ENCODE data around the gene CD3G. TPM values are rescaled to one million over a fixed set of nuclear protein-coding genes. Genes with fewer than 3 reads are reported as not detected.
"Not testable (repeated sequence)": the region's sequence is repeated elsewhere in the genome, so short reads cannot be mapped to it uniquely, and the experiment has no call there.

The CD3G gene
- polyA plus RNA-seq (2012; ENCODE audit: low read depth, missing spikeins), result not detected

DNA sequence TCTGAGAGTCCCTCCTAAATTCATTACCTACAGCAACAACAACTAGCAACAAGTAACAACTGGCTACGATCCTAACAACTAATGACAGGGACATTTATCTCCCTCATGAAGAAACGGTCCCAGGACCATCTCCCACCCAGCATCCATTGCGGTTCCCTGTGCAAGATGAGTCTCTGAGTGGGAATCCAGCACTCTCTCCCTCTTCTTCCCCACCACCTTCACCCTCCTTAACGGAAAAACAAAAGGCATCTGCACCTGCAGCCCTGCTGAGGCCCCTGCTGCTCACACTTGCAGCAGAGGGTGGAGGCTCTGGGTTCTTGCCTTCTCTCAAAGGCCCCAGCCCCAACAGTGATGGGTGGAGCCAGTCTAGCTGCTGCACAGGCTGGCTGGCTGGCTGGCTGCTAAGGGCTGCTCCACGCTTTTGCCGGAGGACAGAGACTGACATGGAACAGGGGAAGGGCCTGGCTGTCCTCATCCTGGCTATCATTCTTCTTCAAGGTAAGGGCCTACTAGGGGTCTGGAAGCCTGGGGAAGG lies at the start of gene CD3G:
TSS of gene CD3G (plus strand) at position 364 of the 535 bp plus-strand sequence. CDS start at position 444, 80 bp downstream.
- TF ChIP-seq POU2F2 (IDR thresholded peaks at IDR 0.05; ENCODE audit: low read depth, low read length) (no peak), SPI1 (IDR thresholded peaks at IDR 0.05; ENCODE audit: low read depth, low read length) (no peak), POLR2AphosphoS5 (IDR thresholded peaks at IDR 0.05; ENCODE audit: low read depth, low read length) (no peak), POLR2A (IDR thresholded peaks at IDR 0.05; ENCODE audit: low read depth, low read length) (no peak), TAF1 (IDR thresholded peaks at IDR 0.05; ENCODE audit: low read depth, low read length) (no peak), PAX5 (IDR thresholded peaks at IDR 0.05; ENCODE audit: insufficient read depth, low read length, severe bottlenecking) (no peak)
- FAIRE-seq (no peak), DNase-seq (ENCODE audit: insufficient read length, low spot score) (no peak)

GRCh38 chr11:118295199-118295598 lies 48.9 kb upstream of the CD3G start:
- FAIRE-seq (no peak), DNase-seq (ENCODE audit: insufficient read length, low spot score) (no peak)
- TF ChIP-seq SPI1 (IDR thresholded peaks at IDR 0.05; ENCODE audit: low read depth, low read length) (no peak), PAX5 (IDR thresholded peaks at IDR 0.05; ENCODE audit: insufficient read depth, low read length, severe bottlenecking) (no peak), POLR2A (IDR thresholded peaks at IDR 0.05; ENCODE audit: low read depth, low read length) (no peak), POLR2AphosphoS5 (IDR thresholded peaks at IDR 0.05; ENCODE audit: low read depth, low read length) (no peak), POU2F2 (IDR thresholded peaks at IDR 0.05; ENCODE audit: low read depth, low read length) (no peak), TAF1 (IDR thresholded peaks at IDR 0.05; ENCODE audit: low read depth, low read length) (no peak)

GRCh38 chr11:118295815-118296454 lies 48.2 kb upstream of the CD3G start:
- TF ChIP-seq TAF1 (IDR thresholded peaks at IDR 0.05; ENCODE audit: low read depth, low read length), result no peak
- TF ChIP-seq POU2F2 (IDR thresholded peaks at IDR 0.05; ENCODE audit: low read depth, low read length), result no peak
- no peak for TF ChIP-seq PAX5 (IDR thresholded peaks at IDR 0.05; ENCODE audit: insufficient read depth, low read length, severe bottlenecking)
- DNase-seq (ENCODE audit: insufficient read length, low spot score) (no peak), FAIRE-seq (peak; percentile 9)

- no peak for FAIRE-seq
- DNase-seq (ENCODE audit: insufficient read length, low spot score), result no peak
- TF ChIP-seq POLR2A (IDR thresholded peaks at IDR 0.05; ENCODE audit: low read depth, low read length) (no peak), SPI1 (IDR thresholded peaks at IDR 0.05; ENCODE audit: low read depth, low read length) (no peak), POU2F2 (IDR thresholded peaks at IDR 0.05; ENCODE audit: low read depth, low read length) (no peak)
Observed at GRCh38 chr11:118301600-118302195, 42.4 kb upstream of the CD3G start.

GRCh38 chr11:118304227-118304567 lies 39.9 kb upstream of the CD3G start:
- TF ChIP-seq TAF1 (IDR thresholded peaks at IDR 0.05; ENCODE audit: low read depth, low read length), result no peak
- no peak for TF ChIP-seq POLR2A (IDR thresholded peaks at IDR 0.05; ENCODE audit: low read depth, low read length)
- TF ChIP-seq POU2F2 (IDR thresholded peaks at IDR 0.05; ENCODE audit: low read depth, low read length), result no peak
- TF ChIP-seq SPI1 (IDR thresholded peaks at IDR 0.05; ENCODE audit: low read depth, low read length), result no peak
- TF ChIP-seq PAX5 (IDR thresholded peaks at IDR 0.05; ENCODE audit: insufficient read depth, low read length, severe bottlenecking), result no peak
- no peak for TF ChIP-seq POLR2AphosphoS5 (IDR thresholded peaks at IDR 0.05; ENCODE audit: low read depth, low read length)
- DNase-seq (ENCODE audit: insufficient read length, low spot score), result no peak
- FAIRE-seq, result peak; percentile 55

DNA sequence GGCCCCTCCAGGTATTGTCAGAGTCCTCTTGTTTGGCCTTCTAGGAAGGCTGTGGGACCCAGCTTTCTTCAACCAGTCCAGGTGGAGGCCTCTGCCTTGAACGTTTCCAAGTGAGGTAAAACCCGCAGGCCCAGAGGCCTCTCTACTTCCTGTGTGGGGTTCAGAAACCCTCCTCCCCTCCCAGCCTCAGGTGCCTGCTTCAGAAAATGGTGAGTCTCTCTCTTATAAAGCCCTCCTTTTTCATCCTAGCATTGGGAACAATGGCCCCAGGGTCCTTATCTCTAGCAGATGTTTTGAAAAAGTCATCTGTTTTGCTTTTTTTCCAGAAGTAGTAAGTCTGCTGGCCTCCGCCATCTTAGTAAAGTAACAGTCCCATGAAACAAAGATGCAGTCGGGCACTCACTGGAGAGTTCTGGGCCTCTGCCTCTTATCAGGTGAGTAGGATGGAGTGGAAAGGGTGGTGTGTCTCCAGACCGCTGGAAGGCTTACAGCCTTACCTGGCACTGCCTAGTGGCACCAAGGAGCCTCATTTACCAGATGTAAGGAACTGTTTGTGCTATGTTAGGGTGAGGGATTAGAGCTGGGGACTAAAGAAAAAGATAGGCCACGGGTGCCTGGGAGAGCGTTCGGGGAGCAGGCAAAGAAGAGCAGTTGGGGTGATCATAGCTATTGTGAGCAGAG lies 39.4 kb upstream of the CD3G start, which contains the start of gene CD3E:
TSS of gene CD3E (plus strand) at position 163 of the 681 bp plus-strand sequence. CDS start at position 386, 223 bp downstream.
- no peak for DNase-seq (ENCODE audit: insufficient read length, low spot score)
- FAIRE-seq, result no peak
- no peak for TF ChIP-seq SPI1 (IDR thresholded peaks at IDR 0.05; ENCODE audit: low read depth, low read length)

DNA sequence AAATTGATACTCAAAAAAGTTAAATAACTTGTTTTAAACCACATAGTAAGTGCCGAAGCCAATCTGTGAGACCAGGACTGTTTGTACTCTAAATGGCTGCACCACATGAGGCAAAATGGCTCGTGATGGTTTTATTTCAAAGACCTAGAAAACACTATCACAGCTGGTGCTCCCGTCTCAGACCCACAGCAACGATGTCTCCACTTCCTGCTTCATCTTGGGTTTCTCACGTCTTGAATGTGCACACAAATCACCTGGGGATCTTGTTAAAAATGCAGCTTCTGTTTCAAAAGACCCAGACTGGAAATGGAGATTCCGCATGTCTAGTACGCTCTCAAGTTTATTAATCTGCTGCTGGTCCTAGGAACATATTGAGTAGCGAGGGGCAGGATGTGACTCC lies 38.4 kb upstream of the CD3G start:
- TF ChIP-seq SPI1 (IDR thresholded peaks at IDR 0.05; ENCODE audit: low read depth, low read length), result no peak
- no peak for TF ChIP-seq PAX5 (IDR thresholded peaks at IDR 0.05; ENCODE audit: insufficient read depth, low read length, severe bottlenecking)
- TF ChIP-seq POU2F2 (IDR thresholded peaks at IDR 0.05; ENCODE audit: low read depth, low read length), result no peak
- TF ChIP-seq POLR2A (IDR thresholded peaks at IDR 0.05; ENCODE audit: low read depth, low read length), result no peak
- TF ChIP-seq TAF1 (IDR thresholded peaks at IDR 0.05; ENCODE audit: low read depth, low read length), result no peak
- no peak for TF ChIP-seq POLR2AphosphoS5 (IDR thresholded peaks at IDR 0.05; ENCODE audit: low read depth, low read length)
- peak; percentile 83 for FAIRE-seq
- DNase-seq (ENCODE audit: insufficient read length, low spot score), result no peak

DNA sequence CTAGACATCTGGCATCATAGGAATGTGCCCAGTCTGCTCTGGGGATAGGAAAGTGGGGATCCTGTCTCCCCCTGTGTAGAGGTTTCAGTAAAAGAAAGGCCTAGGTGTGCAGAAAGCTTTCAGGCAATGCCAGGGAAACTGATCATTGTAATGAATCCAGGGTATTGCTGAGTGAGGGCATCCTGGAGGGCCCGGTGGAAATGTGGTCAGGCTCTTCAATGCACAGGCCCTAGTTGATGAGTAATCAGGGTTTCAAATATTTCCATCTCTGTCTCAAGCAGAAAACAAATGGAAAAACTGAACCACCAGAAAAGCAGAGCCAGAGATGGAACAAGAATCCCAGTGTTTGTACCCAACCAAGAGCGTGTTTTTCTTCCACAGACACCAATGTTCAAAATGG lies 37.6 kb upstream of the CD3G start:
- DNase-seq (ENCODE audit: insufficient read length, low spot score) (no peak), FAIRE-seq (no peak)
- TF ChIP-seq SPI1 (IDR thresholded peaks at IDR 0.05; ENCODE audit: low read depth, low read length), result no peak
- no peak for TF ChIP-seq POU2F2 (IDR thresholded peaks at IDR 0.05; ENCODE audit: low read depth, low read length)
- TF ChIP-seq POLR2AphosphoS5 (IDR thresholded peaks at IDR 0.05; ENCODE audit: low read depth, low read length), result no peak
- TF ChIP-seq TAF1 (IDR thresholded peaks at IDR 0.05; ENCODE audit: low read depth, low read length), result no peak
- TF ChIP-seq POLR2A (IDR thresholded peaks at IDR 0.05; ENCODE audit: low read depth, low read length), result no peak
- no peak for TF ChIP-seq PAX5 (IDR thresholded peaks at IDR 0.05; ENCODE audit: insufficient read depth, low read length, severe bottlenecking)

DNA sequence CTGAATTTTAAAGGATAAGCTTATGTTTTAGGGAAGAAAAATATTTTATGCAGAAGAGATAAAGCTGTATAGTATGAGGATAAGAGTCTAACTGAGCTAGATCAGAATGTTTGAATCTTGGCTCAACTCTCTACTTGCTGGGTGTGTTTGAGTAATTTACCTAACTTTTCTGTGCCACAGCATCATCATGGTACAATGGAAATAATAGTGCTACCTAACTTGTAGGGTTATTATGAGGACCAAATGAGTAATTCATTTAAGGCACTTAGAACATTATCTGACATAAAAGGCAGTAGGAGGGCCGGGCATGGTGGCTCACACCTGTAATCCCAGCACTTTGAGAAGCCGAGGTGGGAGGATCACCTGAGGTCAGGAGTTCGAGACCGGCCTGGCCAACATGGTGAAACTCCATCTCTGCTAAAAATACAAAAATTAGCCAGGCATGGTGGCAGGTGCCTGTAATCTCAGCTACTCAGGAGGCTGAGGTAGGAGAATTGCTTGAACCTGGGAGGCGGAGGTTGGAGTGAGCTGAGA lies 35.1 kb upstream of the CD3G start:
- DNase-seq (ENCODE audit: insufficient read length, low spot score); FAIRE-seq: not testable (repeated sequence)

- DNase-seq (ENCODE audit: insufficient read length, low spot score) (no peak), FAIRE-seq (no peak)
- no peak for TF ChIP-seq TAF1 (IDR thresholded peaks at IDR 0.05; ENCODE audit: low read depth, low read length)
Observed at GRCh38 chr11:118310271-118310670, 33.9 kb upstream of the CD3G start.
